GM19372 (cell line): ENCODE results near the gene ABCG4.

Experiments
- ATAC-seq: cut with Tn5 transposase; IDR thresholded peaks from one replicate; pipeline ENCODE4 v1.9.1; 2021; ENCODE audit warnings: mild to moderate bottlenecking, low read depth, moderate library complexity; ENCODE audit not compliant: unreplicated experiment

ABCG4 gene

GRCh38 chr11:119202554-119202953, 53.7 kb downstream of the ABCG4 start:
- no peak for ATAC-seq

GRCh38 chr11:119204066-119204465, 55.2 kb downstream of the ABCG4 start:
- ATAC-seq, result no peak

- ATAC-seq, result no peak
Observed at GRCh38 chr11:119205080-119205479, 56.2 kb downstream of the ABCG4 start.

- ATAC-seq, result peak; percentile 72
Observed at GRCh38 chr11:119205574-119206510, 57.0 kb downstream of the ABCG4 start, which contains the start of gene CBL. TSS of gene CBL (plus strand) at chr11:119206339. CDS start at chr11:119206418, 79 bp downstream.

- ATAC-seq, result peak; percentile 28
Observed at GRCh38 chr11:119206511-119207414, 57.9 kb downstream of the ABCG4 start.

- no peak for ATAC-seq
Observed at GRCh38 chr11:119207415-119207960, 58.6 kb downstream of the ABCG4 start.

- no peak for ATAC-seq
Observed at GRCh38 chr11:119209186-119209585, 60.3 kb downstream of the ABCG4 start.

GRCh38 chr11:119210050-119210449, 61.2 kb downstream of the ABCG4 start:
- ATAC-seq, result no peak
